GM19395 (cell line): Measurements from ENCODE around the gene ROCK2.
"Not testable (repeated sequence)": the region's sequence is repeated elsewhere in the genome, so short reads cannot be mapped to it uniquely, and the experiment has no call there.

ENCODE experiments used
- ATAC-seq: cut with Tn5 transposase; IDR thresholded peaks from one replicate; pipeline ENCODE4 v1.9.1; 2021; ENCODE audit warnings: mild to moderate bottlenecking, moderate library complexity; ENCODE audit not compliant: unreplicated experiment

The ROCK2 gene

GRCh38 chr2:11342551-11343367, 1.7 kb downstream of the ROCK2 start:
- no peak for ATAC-seq

GRCh38 chr2:11340717-11341116, 3.7 kb downstream of the ROCK2 start:
- ATAC-seq = no peak

DNA sequence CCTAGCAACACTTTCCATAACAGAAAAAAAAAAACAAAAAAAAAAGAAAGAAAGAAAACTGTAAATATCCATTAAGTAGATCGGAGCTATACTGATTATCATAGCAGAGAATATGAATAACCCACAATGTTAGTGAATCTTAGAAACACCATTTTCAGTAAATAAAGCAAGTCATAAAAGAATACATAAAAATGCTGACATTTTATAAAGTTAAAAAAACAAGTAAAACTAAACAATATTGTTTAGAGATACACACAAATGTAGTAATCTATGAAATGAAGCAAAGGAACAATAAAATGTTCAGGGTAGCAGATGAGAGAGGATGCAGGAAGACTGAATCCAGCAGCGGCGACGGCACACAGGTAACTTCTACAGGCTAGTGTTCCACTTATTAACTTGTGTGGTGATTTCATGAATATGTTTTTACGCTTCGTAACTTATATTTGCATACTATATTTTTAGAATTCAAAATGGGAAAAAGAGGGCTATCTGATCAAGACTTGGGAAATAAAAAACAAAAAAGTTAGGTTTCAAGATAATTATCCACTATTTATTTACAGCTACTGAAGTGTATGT, 4.8 kb downstream of the ROCK2 start:
- no peak for ATAC-seq

DNA sequence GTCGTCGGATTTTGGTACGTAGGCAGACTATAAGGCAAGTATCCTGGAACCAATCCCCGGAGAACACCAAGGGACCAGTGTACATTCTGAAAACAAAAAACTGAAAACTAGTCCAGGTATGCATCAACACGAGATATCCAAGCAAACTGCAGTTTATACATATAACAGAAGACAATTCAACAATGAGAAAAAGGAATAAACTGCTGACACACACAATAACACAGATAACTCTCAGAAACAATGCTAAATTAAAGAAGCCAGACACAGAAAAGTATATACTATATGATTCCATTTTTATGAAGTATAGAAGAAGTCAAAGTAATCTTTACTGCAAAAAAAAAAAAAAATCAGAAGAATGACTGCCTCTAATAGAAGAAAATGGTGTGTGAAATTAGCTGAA, 5.9 kb downstream of the ROCK2 start:
- ATAC-seq = no peak

GRCh38 chr2:11337909-11338308, 6.5 kb downstream of the ROCK2 start:
- no peak for ATAC-seq

DNA sequence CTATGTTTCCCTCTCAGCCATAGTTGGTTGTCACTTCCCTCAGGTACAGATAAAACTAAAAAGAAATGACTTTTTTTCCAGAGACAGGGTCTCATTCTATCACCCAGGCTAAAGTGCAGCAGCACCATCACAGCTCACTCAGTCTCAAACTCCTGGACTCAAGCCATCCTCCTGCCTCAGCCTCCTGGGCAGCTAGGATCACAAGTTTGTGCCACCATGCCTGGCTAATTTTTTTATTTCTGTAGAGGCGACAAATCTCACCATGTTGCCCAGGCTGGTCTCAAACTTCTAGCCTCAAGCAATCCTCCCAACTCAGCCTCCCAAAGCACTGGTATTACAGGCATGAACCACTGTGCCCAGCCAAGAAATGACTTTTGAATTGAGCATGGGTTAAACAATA, 8.2 kb downstream of the ROCK2 start:
- no peak for ATAC-seq

GRCh38 chr2:11333427-11334183, 10.8 kb downstream of the ROCK2 start:
- ATAC-seq = no peak

DNA sequence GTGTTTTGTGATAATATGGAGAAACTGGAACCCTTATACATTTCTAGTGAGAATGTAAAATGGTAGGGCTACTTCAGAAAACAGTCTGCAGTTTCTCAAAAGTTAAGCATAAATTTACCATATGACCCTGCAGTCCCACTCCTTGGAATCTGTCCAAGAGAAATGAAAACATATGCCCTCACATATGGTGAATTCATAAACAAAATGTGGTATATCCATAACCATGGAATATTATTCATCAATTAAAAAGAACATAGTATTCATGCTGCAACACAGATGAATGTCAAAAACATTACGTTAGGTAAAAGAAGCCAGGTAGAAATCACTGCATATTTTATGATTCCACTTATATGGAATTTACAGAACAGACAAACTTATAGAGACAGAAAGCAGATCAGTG, 11.8 kb downstream of the ROCK2 start:
- ATAC-seq = no peak

DNA sequence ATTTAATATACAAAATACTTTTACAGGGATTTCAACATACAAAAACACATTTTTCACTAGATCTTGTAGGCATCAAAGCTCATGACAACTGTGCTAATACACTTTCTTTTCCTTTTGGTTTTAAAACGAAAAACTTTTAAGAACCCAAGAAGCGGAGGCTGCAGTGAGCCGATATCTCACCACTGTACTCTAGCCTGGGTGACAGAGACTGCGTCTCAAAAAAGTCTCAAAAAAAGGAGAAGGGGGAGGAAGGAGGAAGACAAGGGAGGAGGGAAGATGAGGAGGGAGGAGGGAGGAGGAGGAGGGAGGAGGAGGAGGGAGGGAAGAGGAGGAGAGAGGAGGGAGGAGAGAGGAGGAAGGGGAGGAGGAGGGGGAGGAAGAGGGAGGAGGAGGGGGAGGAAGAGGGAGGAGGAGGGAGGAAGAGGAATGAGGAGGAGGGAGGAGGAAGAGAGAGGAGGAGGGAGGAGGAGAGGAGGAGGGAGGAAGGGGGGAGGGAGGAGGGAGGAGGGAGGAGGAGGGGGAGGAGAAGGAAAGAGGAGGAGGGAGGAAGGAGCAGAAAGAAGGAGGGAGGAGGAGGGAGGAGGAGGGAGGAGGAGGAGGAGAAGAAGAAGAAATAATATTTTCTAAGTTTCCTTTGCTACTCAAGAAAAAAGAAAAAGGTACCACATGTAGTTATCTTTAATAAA, 13.8 kb downstream of the ROCK2 start:
- no peak for ATAC-seq

GRCh38 chr2:11329776-11330175, 14.7 kb downstream of the ROCK2 start:
- no peak for ATAC-seq

GRCh38 chr2:11328522-11328921, 15.9 kb downstream of the ROCK2 start:
- ATAC-seq = not testable (repeated sequence)

- no peak for ATAC-seq
Observed at GRCh38 chr2:11327871-11328270, 16.6 kb downstream of the ROCK2 start.

DNA sequence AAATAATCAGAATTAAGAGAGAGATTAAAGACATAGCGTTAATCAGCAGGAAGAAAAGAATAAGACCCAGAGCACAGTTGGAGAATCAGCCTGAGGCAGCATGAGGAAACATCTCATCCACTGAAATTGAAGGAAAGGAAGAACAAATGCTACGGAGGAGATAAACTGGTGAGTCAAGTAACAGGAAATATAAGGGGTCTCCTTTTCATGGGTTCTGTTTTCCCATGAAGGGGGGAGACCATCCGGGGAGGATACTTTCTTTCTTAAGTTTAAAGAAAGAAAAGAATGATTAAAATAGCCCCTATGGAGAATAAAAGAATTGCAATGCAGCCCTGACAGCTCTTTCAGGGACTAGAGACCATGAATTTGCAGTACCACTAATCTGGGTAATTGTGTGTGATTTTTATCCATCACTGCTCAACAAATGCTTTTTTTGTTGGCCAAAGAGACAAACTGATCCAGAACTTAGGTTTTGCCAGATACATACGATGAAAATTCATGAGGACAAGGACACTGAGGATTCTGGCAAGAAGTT, 17.7 kb downstream of the ROCK2 start:
- no peak for ATAC-seq

GRCh38 chr2:11325961-11326676, 18.3 kb downstream of the ROCK2 start:
- no peak for ATAC-seq

DNA sequence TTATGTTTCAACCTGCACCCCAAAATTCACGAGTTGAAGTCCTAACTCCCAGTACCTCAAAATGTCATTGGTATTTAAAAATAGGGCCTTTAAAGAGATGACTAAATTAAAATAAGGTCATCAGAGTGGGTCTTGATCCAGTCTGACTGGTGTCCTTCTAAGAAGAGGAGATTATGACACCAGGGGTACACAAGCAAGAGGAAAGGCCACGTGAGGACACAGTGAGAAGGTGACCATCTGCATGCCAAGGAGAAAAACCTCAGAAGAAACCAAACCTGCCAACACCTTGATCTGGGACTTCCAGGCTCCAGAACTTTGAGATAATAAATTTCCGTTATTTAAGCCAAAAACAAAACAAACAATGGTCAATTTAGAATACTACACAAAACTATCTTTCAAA, 22.6 kb downstream of the ROCK2 start:
- no peak for ATAC-seq

GRCh38 chr2:11320698-11321492, 23.5 kb downstream of the ROCK2 start:
- ATAC-seq = no peak

DNA sequence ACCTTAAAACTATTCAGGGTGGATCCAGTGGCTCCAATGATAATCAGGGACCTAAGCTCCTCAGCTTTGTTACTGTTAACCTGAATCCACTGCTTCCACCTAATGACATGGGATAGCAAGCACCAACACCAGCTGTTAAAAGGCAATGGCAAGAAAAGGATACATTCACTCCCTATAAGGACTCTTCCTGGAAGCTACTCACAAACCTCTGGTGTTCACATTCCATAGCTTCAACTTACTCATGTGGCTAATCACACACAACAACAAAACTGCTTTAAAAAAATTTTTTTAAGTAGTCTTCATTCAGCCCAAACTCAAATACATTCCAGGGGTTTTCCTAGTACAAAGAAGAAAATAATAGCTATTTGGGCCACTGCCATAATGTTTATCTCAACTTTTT, 24.5 kb downstream of the ROCK2 start:
- ATAC-seq = no peak

- no peak for ATAC-seq
Observed at GRCh38 chr2:11315074-11315705, 29.2 kb downstream of the ROCK2 start.

GRCh38 chr2:11314487-11314886, 29.9 kb downstream of the ROCK2 start:
- no peak for ATAC-seq
